Fibroblast of the conjunctiva (primary cell): ENCODE measurements around the gene PPP2R3A.
A peak's percentile ranks its signal among the peaks of the same experiment; 100 is the strongest.

Source experiments
- DNase-seq: peaks from one replicate; pipeline ENCODE4 v3.0.0-alpha.2; 2010; ENCODE audit warnings: low read depth

The PPP2R3A gene

DNA sequence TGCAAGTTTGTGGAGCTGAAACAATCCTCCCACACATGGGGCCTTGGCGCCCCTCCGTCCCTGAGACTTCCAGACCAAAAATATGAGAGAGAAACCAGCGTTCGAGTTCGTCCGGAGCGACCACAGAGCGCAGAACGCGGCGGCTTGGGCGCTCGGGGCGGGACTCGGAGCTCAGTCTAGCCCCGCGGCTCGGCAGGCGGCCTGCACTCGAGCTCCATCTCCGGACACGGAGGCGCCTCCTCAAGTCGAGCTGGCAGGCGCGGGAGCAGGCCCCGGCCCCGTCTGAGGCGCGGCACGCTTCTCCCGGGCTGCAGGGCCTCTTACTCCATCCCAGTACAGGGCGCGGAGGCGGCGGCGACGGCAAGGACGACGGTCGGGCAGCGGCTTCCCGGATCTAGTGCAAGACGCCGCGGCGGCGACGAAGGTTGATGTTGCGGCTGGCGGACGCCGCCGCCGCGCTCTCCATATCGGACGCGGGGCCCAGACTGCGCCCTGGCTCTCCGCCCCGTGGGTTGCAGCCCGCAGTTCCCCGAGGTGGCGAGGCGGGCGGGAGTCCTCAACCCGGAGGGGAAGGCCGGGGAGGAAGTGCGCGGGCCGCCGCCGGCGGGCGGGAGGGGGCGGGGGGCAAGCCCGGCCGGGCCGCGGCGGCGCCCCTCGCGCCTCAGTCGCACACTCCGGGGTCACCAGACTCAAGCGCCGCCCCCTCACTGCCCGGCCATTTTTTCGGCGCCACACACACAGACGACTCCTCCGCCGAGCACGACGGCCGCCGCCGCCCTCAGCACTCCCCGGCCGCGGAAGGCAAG, 229.9 kb downstream of the PPP2R3A start:
- DNase-seq, result peak; percentile 55

DNA sequence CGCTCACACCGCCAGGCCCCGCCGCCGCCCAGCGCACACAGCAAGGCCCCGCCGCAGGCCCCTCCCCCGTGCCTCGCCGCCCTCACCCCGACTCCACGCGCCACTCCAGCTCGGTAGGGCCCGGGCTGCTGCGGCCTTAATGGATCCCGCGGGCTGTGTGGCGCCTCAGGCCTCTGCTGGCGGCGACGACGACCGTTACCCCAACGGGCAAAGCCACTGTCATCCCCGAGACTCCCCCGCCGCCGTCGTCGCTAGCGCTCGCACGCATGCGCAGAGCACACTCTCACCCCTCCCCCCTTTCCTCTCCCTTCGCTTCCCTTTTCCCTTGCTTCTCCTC, 230.5 kb downstream of the PPP2R3A start, which contains the start of gene MSL2:
TSS of gene MSL2 (minus strand) at position 272 of the 337 bp plus-strand sequence. CDS start 1,222 bp downstream, outside the sequence.
- DNase-seq, result no peak

GRCh38 chr3:136196401-136197158, 231.1 kb downstream of the PPP2R3A start:
- DNase-seq, result peak; percentile 100

- DNase-seq, result no peak
These were observed 231.7 kb downstream of the PPP2R3A start for GRCh38 chr3:136197159-136197793.
